H1 (cell line): ENCODE data around the gene LCOR. TPM values are rescaled to one million over a fixed set of nuclear protein-coding genes. Genes with fewer than 3 reads are reported as not detected.

Experiments
- CTCF ChIA-PET: fragments of 300-600 bp; sonication (Branson Sonifier 250); formaldehyde crosslinking; loops from one replicate; lab custom pipeline; 2021; ENCODE audit not compliant: partially characterized antibody; lab: Charles Lee
- POLR2A ChIA-PET: fragments of 300-600 bp; sonication (Branson Sonifier 250); formaldehyde crosslinking; loops from one replicate; lab custom pipeline; 2021; ENCODE audit warnings: inconsistent platforms; ENCODE audit not compliant: partially characterized antibody; lab: Charles Lee
- DNase-seq, 2 experiments: peaks; one replicate each; pipeline versions ENCODE4 v3.0.0 to v3.0.0-alpha.2; 2010 to 2022; ENCODE audit warnings: low spot score in 2 of 2, low read depth in 1 of 2, mixed read lengths in 1 of 2
- FAIRE-seq: peaks from 2 replicates; lab custom pipeline; 2011; peaks lifted over from hg19 to GRCh38; lab: Jason Lieb, UNC
- H2AFZ ChIP-seq: 2 replicates; pipeline ENCODE4 v1.8.1; 2012; ENCODE audit warnings: low read length, inconsistent platforms
- H2AK5ac ChIP-seq: 2 replicates; pipeline ENCODE4 v1.6.1; 2013; ENCODE audit warnings: low read depth, low read length
- H2BK120ac ChIP-seq: replicated peaks from 2 replicates; pipeline ENCODE3; 2013; ENCODE audit warnings: low read depth, low read length, inconsistent platforms
- H2BK12ac ChIP-seq: 2 replicates; pipeline ENCODE4 v1.6.1; 2013; ENCODE audit warnings: low read depth, low read length
- H2BK15ac ChIP-seq: 2 replicates; pipeline ENCODE4 v1.6.1; 2013; ENCODE audit warnings: low read length
- H2BK20ac ChIP-seq: 2 replicates; pipeline ENCODE4 v1.6.1; 2013; ENCODE audit warnings: low read length
- H2BK5ac ChIP-seq: 2 replicates; pipeline ENCODE4 v1.6.1; 2013; ENCODE audit warnings: low read depth, low read length
- H3K14ac ChIP-seq: 2 replicates; pipeline ENCODE4 v1.6.1; 2013; ENCODE audit warnings: inconsistent platforms; ENCODE audit not compliant: insufficient read length
- H3K18ac ChIP-seq: 2 replicates; pipeline ENCODE4 v1.6.1; 2013; ENCODE audit warnings: low read length; ENCODE audit errors: extremely low read depth
- H3K23ac ChIP-seq: 2 replicates; pipeline ENCODE4 v1.6.1; 2013; ENCODE audit warnings: inconsistent platforms; ENCODE audit not compliant: insufficient read length
- H3K23me2 ChIP-seq: 2 replicates; pipeline ENCODE4 v1.6.1; 2013; ENCODE audit warnings: low read depth, low read length
- H3K27ac ChIP-seq: 2 replicates; pipeline ENCODE4 v1.6.1; 2011; ENCODE audit warnings: low read depth, low read length, inconsistent platforms
- H3K27me3 ChIP-seq, 4 experiments: replicated peaks in 1 of 4; 1 replicate in 1 of 4; 2 replicates in 3 of 4; pipeline versions ENCODE4 v1.6.1 to v1.8.1; 2011 to 2013; ENCODE audit warnings: low read length in 3 of 4, mild to moderate bottlenecking in 3 of 4, inconsistent platforms in 2 of 4, mixed read lengths in 2 of 4, moderate library complexity in 1 of 4; ENCODE audit not compliant: control insufficient read depth in 3 of 4, insufficient read depth in 3 of 4; ENCODE audit errors: extremely low read depth in 1 of 4
- H3K36me3 ChIP-seq, 4 experiments: 2 replicates each; pipeline versions ENCODE4 v1.6.1 to v1.8.1; 2011 to 2013; ENCODE audit warnings: mild to moderate bottlenecking in 4 of 4, low read length in 3 of 4, moderate library complexity in 2 of 4, control low read depth in 1 of 4, inconsistent platforms in 1 of 4; ENCODE audit not compliant: insufficient read depth in 4 of 4, control insufficient read depth in 2 of 4
- H3K4ac ChIP-seq: replicated peaks from 2 replicates; pipeline ENCODE3; 2013; ENCODE audit warnings: low read length, low read depth, mixed read lengths, inconsistent platforms; ENCODE audit not compliant: insufficient read length
- H3K4me1 ChIP-seq, 4 experiments: replicated peaks in 1 of 4; 1 replicate in 1 of 4; 2 replicates in 3 of 4; pipeline versions ENCODE4 v1.6.1 to v1.8.1; 2011 to 2013; ENCODE audit warnings: low read length in 3 of 4, inconsistent platforms in 2 of 4, mixed read lengths in 1 of 4; ENCODE audit not compliant: insufficient read depth in 4 of 4, control insufficient read depth in 3 of 4
- H3K4me2 ChIP-seq, 2 experiments: 2 replicates each; pipeline versions ENCODE4 v1.6.1 to v1.8.1; 2011 to 2013; ENCODE audit warnings: low read depth in 2 of 2, low read length in 2 of 2, control low read depth in 1 of 2, inconsistent platforms in 1 of 2, mild to moderate bottlenecking in 1 of 2; ENCODE audit not compliant: insufficient read depth in 1 of 2
- H3K4me3 ChIP-seq, 4 experiments: fragments of 200-600, 300-600 bp in 1 of 4; sonication (generic), shearing (Covaris generic), sonication (Bioruptor Twin) in 1 of 4; 2 replicates each; pipeline versions ENCODE4 v1.5.1 to v1.8.1; 2011 to 2016; ENCODE audit warnings: low read length in 4 of 4, low read depth in 3 of 4, control low read depth in 2 of 4, inconsistent platforms in 2 of 4, mild to moderate bottlenecking in 2 of 4, mixed read lengths in 1 of 4, moderate library complexity in 1 of 4; ENCODE audit not compliant: insufficient read depth in 2 of 4; ENCODE audit errors: extremely low read depth in 1 of 4
- H3K56ac ChIP-seq: replicated peaks from 2 replicates; pipeline ENCODE3; 2013; ENCODE audit warnings: low read depth, mild to moderate bottlenecking, mixed read lengths, low read length, inconsistent platforms; ENCODE audit not compliant: insufficient read length
- H3K79me1 ChIP-seq: 2 replicates; pipeline ENCODE4 v1.6.1; 2013; ENCODE audit warnings: low read depth, low read length, control low read depth
- H3K79me2 ChIP-seq, 2 experiments: 2 replicates each; pipeline versions ENCODE4 v1.6.1 to v1.8.1; 2012 to 2013; ENCODE audit warnings: low read length in 2 of 2, mild to moderate bottlenecking in 2 of 2, inconsistent platforms in 1 of 2; ENCODE audit not compliant: insufficient read depth in 2 of 2, control insufficient read depth in 1 of 2
- H3K9ac ChIP-seq, 4 experiments: replicated peaks in 1 of 4; 1 replicate in 1 of 4; 2 replicates in 3 of 4; pipeline versions ENCODE4 v1.6.1 to v1.8.1; 2011 to 2013; ENCODE audit warnings: low read depth in 3 of 4, low read length in 3 of 4, control low read depth in 2 of 4, mild to moderate bottlenecking in 2 of 4, moderate library complexity in 2 of 4, inconsistent platforms in 1 of 4; ENCODE audit errors: extremely low read depth in 1 of 4
- H3K9me3 ChIP-seq, 2 experiments: 2 replicates each; pipeline versions ENCODE4 v1.6.1 to v1.8.1; 2012 to 2013; ENCODE audit warnings: mild to moderate bottlenecking in 2 of 2, moderate library complexity in 2 of 2, control low read depth in 1 of 2, inconsistent platforms in 1 of 2, low read depth in 1 of 2, low read length in 1 of 2, mixed read lengths in 1 of 2; ENCODE audit not compliant: insufficient read depth in 2 of 2
- H4K20me1 ChIP-seq, 2 experiments: replicated peaks in 1 of 2; 2 replicates each; pipeline versions ENCODE3 to v1.8.1; 2011 to 2013; ENCODE audit warnings: inconsistent platforms in 2 of 2, low read length in 2 of 2, mild to moderate bottlenecking in 1 of 2; ENCODE audit not compliant: insufficient read depth in 2 of 2, control insufficient read depth in 1 of 2
- H4K5ac ChIP-seq: 2 replicates; pipeline ENCODE4 v1.6.1; 2013; ENCODE audit warnings: low read length, low read depth, mixed read lengths, inconsistent platforms; ENCODE audit not compliant: insufficient read length
- H4K8ac ChIP-seq: 2 replicates; pipeline ENCODE4 v1.8.0; 2013; ENCODE audit warnings: mild to moderate bottlenecking, moderate library complexity, low read length, inconsistent platforms; ENCODE audit not compliant: insufficient read depth; ENCODE audit errors: extremely low read depth
- H4K91ac ChIP-seq: replicated peaks from 2 replicates; pipeline ENCODE3; 2013; ENCODE audit warnings: low read length, mixed read lengths, inconsistent platforms; ENCODE audit not compliant: insufficient read length
- ASH2L ChIP-seq: fragments of 200-600, 300-600 bp; sonication (generic); IDR thresholded peaks from one replicate; pipeline ENCODE4 v1.7.1; 2017; ENCODE audit warnings: low read length
- BACH1 ChIP-seq: IDR thresholded peaks from 2 replicates; pipeline ENCODE4 v1.6.1; 2012; ENCODE audit warnings: low read length, improper control_type of control experiment
- CHD2 ChIP-seq: IDR thresholded peaks from 2 replicates; pipeline ENCODE4 v1.6.1; 2012; ENCODE audit warnings: low read length, improper control_type of control experiment
- CREB1 ChIP-seq: IDR thresholded peaks from 2 replicates; pipeline ENCODE4 v1.6.1; 2012; ENCODE audit warnings: inconsistent platforms
- EP300 ChIP-seq, 2 experiments: IDR thresholded peaks; 1 replicate in 1 of 2; 2 replicates in 1 of 2; pipeline ENCODE4 v1.6.1; 2011 to 2012; ENCODE audit warnings: low read depth in 2 of 2, low read length in 2 of 2, mild to moderate bottlenecking in 2 of 2, borderline replicate concordance in 1 of 2, inconsistent platforms in 1 of 2, moderate library complexity in 1 of 2
- FOSL1 ChIP-seq: IDR thresholded peaks from 2 replicates; pipeline ENCODE4 v1.6.1; 2011; ENCODE audit warnings: mild to moderate bottlenecking, low read depth, low read length, moderate library complexity; ENCODE audit not compliant: insufficient read depth
- KDM4A ChIP-seq: IDR thresholded peaks from one replicate; pipeline ENCODE4 v1.7.1; 2012; ENCODE audit warnings: low read depth, mild to moderate bottlenecking, moderate library complexity, low read length, inconsistent platforms; ENCODE audit not compliant: severe bottlenecking
- RAD21 ChIP-seq, 2 experiments: IDR thresholded peaks in 1 of 2; conservative IDR thresholded peaks in 1 of 2; 2 replicates each; pipeline ENCODE4 v1.6.1; 2011; ENCODE audit warnings: low read depth in 2 of 2, low read length in 2 of 2, improper control_type of control experiment in 1 of 2, inconsistent platforms in 1 of 2, mild to moderate bottlenecking in 1 of 2, moderate library complexity in 1 of 2
- SIN3A ChIP-seq, 2 experiments: IDR thresholded peaks in 1 of 2; conservative IDR thresholded peaks in 1 of 2; 2 replicates each; pipeline ENCODE4 v1.6.1; 2011 to 2012; ENCODE audit warnings: low read length in 2 of 2, improper control_type of control experiment in 1 of 2, low read depth in 1 of 2, mild to moderate bottlenecking in 1 of 2
- SIRT6 ChIP-seq: IDR thresholded peaks from one replicate; pipeline ENCODE4 v1.7.1; 2012; ENCODE audit warnings: low read length, inconsistent platforms
- TEAD4 ChIP-seq: IDR thresholded peaks from 2 replicates; pipeline ENCODE4 v1.6.1; 2012; ENCODE audit warnings: low read depth, low read length, inconsistent platforms, mixed read lengths
- YY1 ChIP-seq: IDR thresholded peaks from 2 replicates; pipeline ENCODE4 v1.6.1; 2011; ENCODE audit warnings: low read depth, mild to moderate bottlenecking, low read length
- polyA plus RNA-seq, 7 experiments: library from polyadenylated mRNA; depleted of rRNA in 3 of 7; stranded (reverse) in 5 of 7; unstranded in 2 of 7; fragments of >200 nt in 5 of 7; fragments of 200-250 nt in 2 of 7; gene quantifications; 1 replicate in 5 of 7; 2 replicates in 1 of 7; 4 replicates in 1 of 7; pipeline versions ENCODE4 v1.2.1 to v1.2.3, GENCODE V29; 2011 to 2013; ENCODE audit warnings: missing spikeins in 2 of 7, mixed read lengths in 2 of 7
- total RNA-seq: library from RNA; stranded (reverse); fragmentation: NEBNext Ultra II Directional; extraction: Animal tissue kit (Norgen Biotek cat#: 25700); gene quantifications from 2 replicates; pipeline ENCODE4 v1.2.1, GENCODE V29; 2021
- TF ChIP-seq, protein P1 (sequence below): IDR thresholded peaks from 2 replicates; pipeline ENCODE4 v1.6.1; 2011; ENCODE audit warnings: low read length, improper control_type of control experiment
- TF ChIP-seq, protein P2 (sequence below): IDR thresholded peaks from 2 replicates; pipeline ENCODE4 v1.6.1; 2011; ENCODE audit warnings: low read depth, mild to moderate bottlenecking, low read length; ENCODE audit not compliant: insufficient read depth

The LCOR gene
- total and polyA plus RNA-seq, 2 of the 8 experiments (the other 6 are each of a cell fraction or from before 2014, with no cell fraction given), result 4.7 to 25.5 TPM

DNA sequence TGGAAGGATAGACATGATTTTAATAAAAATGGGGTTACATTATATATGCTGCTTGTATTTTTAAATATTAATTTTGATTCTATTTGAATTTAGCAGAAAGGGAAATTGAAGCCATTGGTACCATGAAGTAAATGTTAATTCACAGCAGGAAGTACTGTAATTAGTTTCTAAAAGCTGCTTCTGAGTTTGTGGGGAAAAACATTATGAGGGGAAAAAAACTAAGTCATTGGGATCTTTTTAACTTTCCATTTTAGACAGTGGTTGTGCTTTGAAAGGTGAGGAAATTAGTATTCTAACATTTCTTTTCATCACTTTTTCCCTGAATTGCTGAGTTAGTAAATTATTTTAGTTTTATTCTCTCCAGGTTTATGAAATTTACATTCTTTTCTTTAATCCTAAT is 41.0 kb downstream of the LCOR start:
- Histone ChIP-seq H4K91ac (no peak overlapping the region), H4K8ac (no peak overlapping the region), H3K9ac (no peak overlapping the region), H3K27ac (no peak overlapping the region), H3K79me2 (peaks cover 0 to 76% of the 10 kb centered on the region in 2 experiments; a peak in 2 of 4 replicates), H3K56ac (no peak overlapping the region), H2AFZ (no peak overlapping the region), H4K5ac (no peak overlapping the region), H4K20me1 (peaks cover 0 to 2% of the 10 kb centered on the region in 2 experiments), H2AK5ac (no peak overlapping the region), H2BK20ac (no peak overlapping the region), H3K9me3 (no peaks in the 10 kb centered on the region), H3K4ac (no peak overlapping the region), H2BK12ac (no peak overlapping the region), H3K4me3 (no peak overlapping the region), H2BK120ac (no peak overlapping the region), H2BK5ac (no peak overlapping the region), H3K36me3 (no peaks in the 10 kb centered on the region), H3K27me3 (no peaks in the 10 kb centered on the region), H3K14ac (no peak overlapping the region), H3K4me2 (no peak overlapping the region), H3K18ac (no peak overlapping the region), H3K4me1 (peaks cover 0 to 4% (median under 1%) of the 10 kb centered on the region in 4 experiments; a peak in 1 of 7 replicates), H3K79me1 (peaks cover 4% of the 10 kb centered on the region; the same call in 1 of the 2 replicates), H3K23me2 (no peaks in the 10 kb centered on the region), H2BK15ac (no peak overlapping the region), H3K23ac (no peak overlapping the region)
- POLR2A ChIA-PET, result no interaction called here
- CTCF ChIA-PET, result interaction anchor here (0.9 to 1.2 kb wide), 2 partner anchors 37 to 232 kb away, joined by 3 read pairs; no protein-coding TSS in a partner anchor
- FAIRE-seq (no peak), DNase-seq (no peak)
- no peak for TF ChIP-seq KDM4A
- TF ChIP-seq FOSL1, result no peak
- TF ChIP-seq CREB1, result no peak
- TF ChIP-seq BACH1, result no peak
- no peak for TF ChIP-seq YY1
- no peak for TF ChIP-seq ASH2L
- TF ChIP-seq, protein P1, sequence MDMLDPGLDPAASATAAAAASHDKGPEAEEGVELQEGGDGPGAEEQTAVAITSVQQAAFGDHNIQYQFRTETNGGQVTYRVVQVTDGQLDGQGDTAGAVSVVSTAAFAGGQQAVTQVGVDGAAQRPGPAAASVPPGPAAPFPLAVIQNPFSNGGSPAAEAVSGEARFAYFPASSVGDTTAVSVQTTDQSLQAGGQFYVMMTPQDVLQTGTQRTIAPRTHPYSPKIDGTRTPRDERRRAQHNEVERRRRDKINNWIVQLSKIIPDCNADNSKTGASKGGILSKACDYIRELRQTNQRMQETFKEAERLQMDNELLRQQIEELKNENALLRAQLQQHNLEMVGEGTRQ, result no peak
- TF ChIP-seq, protein P2, sequence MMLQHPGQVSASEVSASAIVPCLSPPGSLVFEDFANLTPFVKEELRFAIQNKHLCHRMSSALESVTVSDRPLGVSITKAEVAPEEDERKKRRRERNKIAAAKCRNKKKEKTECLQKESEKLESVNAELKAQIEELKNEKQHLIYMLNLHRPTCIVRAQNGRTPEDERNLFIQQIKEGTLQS, result no peak
- TF ChIP-seq CHD2, result no peak
- no peak for TF ChIP-seq EP300 (IDR thresholded peaks at IDR 0.05; ENCODE audit: borderline replicate concordance in 1 of 2, low read depth in 2 of 2, low read length in 2 of 2)
- no peak for TF ChIP-seq SIRT6
- no peak for TF ChIP-seq TEAD4
- no peak for TF ChIP-seq SIN3A (conservative IDR thresholded peaks at IDR 0.05 in 1 of 2, IDR thresholded peaks at IDR 0.05 in 1 of 2; ENCODE audit: low read depth in 1 of 2, low read length in 2 of 2)
- TF ChIP-seq RAD21 (IDR thresholded peaks at IDR 0.05 in 1 of 2, conservative IDR thresholded peaks at IDR 0.05 in 1 of 2; ENCODE audit: low read depth in 2 of 2, low read length in 2 of 2), result no peak
